H1 (cell line): ENCODE results near the gene ASB1. TPM values are rescaled to one million over a fixed set of nuclear protein-coding genes. Genes with fewer than 3 reads are reported as not detected.

ENCODE experiments used
- CHD7 ChIP-seq: fragments of 300-600 bp; sonication (generic); IDR thresholded peaks from 2 replicates; pipeline ENCODE4 v1.7.1; 2012; ENCODE audit warnings: low read length, moderate library complexity, mild to moderate bottlenecking, inconsistent platforms; ENCODE audit not compliant: insufficient replicate concordance
- JUND ChIP-seq: IDR thresholded peaks from 2 replicates; pipeline ENCODE4 v1.6.1; 2011; ENCODE audit warnings: mild to moderate bottlenecking, improper control_type of control experiment, low read length
- polyA plus RNA-seq, 7 experiments: library from polyadenylated mRNA; depleted of rRNA in 3 of 7; stranded (reverse) in 5 of 7; unstranded in 2 of 7; fragments of >200 nt in 5 of 7; fragments of 200-250 nt in 2 of 7; gene quantifications; 1 replicate in 5 of 7; 2 replicates in 1 of 7; 4 replicates in 1 of 7; pipeline versions ENCODE4 v1.2.1 to v1.2.3, GENCODE V29; 2011 to 2013; ENCODE audit warnings: missing spikeins in 2 of 7, mixed read lengths in 2 of 7
- total RNA-seq: library from RNA; stranded (reverse); fragmentation: NEBNext Ultra II Directional; extraction: Animal tissue kit (Norgen Biotek cat#: 25700); gene quantifications from 2 replicates; pipeline ENCODE4 v1.2.1, GENCODE V29; 2021

The ASB1 gene
- total and polyA plus RNA-seq, 2 of the 8 experiments (the other 6 are each of a cell fraction or from before 2014, with no cell fraction given) = 24.1 to 36.0 TPM

GRCh38 chr2:238396663-238397062 lies 30.1 kb upstream of the ASB1 start (continued):
- TF ChIP-seq CHD7 (no peak), JUND (no peak)
